IMR-90 (cell line): ENCODE results near the gene ZBTB48. TPM values are rescaled to one million over a fixed set of nuclear protein-coding genes. Genes with fewer than 3 reads are reported as not detected.
A peak's percentile ranks its signal among the peaks of the same experiment; 100 is the strongest.

Experiments
- ATAC-seq: fragments of 200-7000 bp; cut with Tn5 transposase; 2 replicates; pipeline ENCODE4 v1.9.1; 2020; ENCODE audit warnings: low read depth, mild to moderate bottlenecking, moderate library complexity
- BruUV-seq: library from RNA; stranded (reverse); fragments of 400-500 nt; replicated peaks from 2 replicates; lab custom pipeline; 2021; lab: Mats Ljungman, UMichigan
- CTCF ChIA-PET: fragments of 300-600 bp; formaldehyde crosslinking; extraction: SDS; loops from one replicate; lab custom pipeline; 2021; ENCODE audit warnings: antibody characterized with exemption; lab: Yijun Ruan, JAX
- POLR2A ChIA-PET: fragments of 300-600 bp; sonication (Branson Sonifier 250); formaldehyde crosslinking; loops from one replicate; lab custom pipeline; 2022; ENCODE audit warnings: antibody characterized with exemption; ENCODE audit not compliant: unreplicated experiment; lab: Charles Lee
- DNase-seq: peaks from one replicate; pipeline ENCODE4 v3.0.0; 2013
- H2AFZ ChIP-seq: replicated peaks from 2 replicates; pipeline ENCODE3; 2013; ENCODE audit warnings: low read length, mild to moderate bottlenecking; ENCODE audit not compliant: poor library complexity
- H2AK5ac ChIP-seq: 2 replicates; pipeline ENCODE4 v1.6.1; 2013; ENCODE audit warnings: low read depth, low read length, inconsistent platforms
- H2AK9ac ChIP-seq: replicated peaks from 2 replicates; pipeline ENCODE3; 2013; ENCODE audit warnings: mild to moderate bottlenecking, low read depth, low read length, moderate library complexity; ENCODE audit not compliant: poor library complexity
- H2BK120ac ChIP-seq: 2 replicates; pipeline ENCODE4 v1.6.1; 2013; ENCODE audit warnings: low read depth, low read length, inconsistent platforms
- H2BK15ac ChIP-seq: 3 replicates; pipeline ENCODE4 v1.6.1; 2013; ENCODE audit warnings: low read depth, low read length, inconsistent platforms
- H2BK20ac ChIP-seq: 2 replicates; pipeline ENCODE4 v1.6.1; 2013; ENCODE audit warnings: low read depth, mild to moderate bottlenecking, inconsistent platforms, low read length, moderate library complexity
- H2BK5ac ChIP-seq: 2 replicates; pipeline ENCODE4 v1.6.1; 2013; ENCODE audit warnings: mild to moderate bottlenecking, low read depth, low read length, inconsistent platforms; ENCODE audit not compliant: poor library complexity, severe bottlenecking
- H3K14ac ChIP-seq: replicated peaks from 2 replicates; pipeline ENCODE4 v1.6.1; 2013; ENCODE audit warnings: low read depth, low read length, inconsistent platforms
- H3K18ac ChIP-seq: 2 replicates; pipeline ENCODE4 v1.6.1; 2013; ENCODE audit warnings: low read depth, low read length, control low read depth
- H3K23ac ChIP-seq: 2 replicates; pipeline ENCODE4 v1.6.1; 2013; ENCODE audit warnings: low read depth, low read length, inconsistent platforms
- H3K27ac ChIP-seq: 2 replicates; pipeline ENCODE4 v1.5.1; 2013; ENCODE audit warnings: mild to moderate bottlenecking, control low read depth, low read length; ENCODE audit not compliant: insufficient read depth
- H3K27me3 ChIP-seq: 2 replicates; pipeline ENCODE4 v1.6.1; 2013; ENCODE audit warnings: low read length; ENCODE audit not compliant: control insufficient read depth, insufficient read depth
- H3K36me3 ChIP-seq: 2 replicates; pipeline ENCODE4 v1.6.1; 2013; ENCODE audit warnings: low read length, mixed read lengths; ENCODE audit not compliant: control insufficient read depth, insufficient read depth
- H3K4ac ChIP-seq: 2 replicates; pipeline ENCODE4 v1.6.1; 2013; ENCODE audit warnings: low read depth, low read length, inconsistent platforms
- H3K4me1 ChIP-seq: 2 replicates; pipeline ENCODE4 v1.6.1; 2013; ENCODE audit warnings: low read length, mixed read lengths; ENCODE audit not compliant: control insufficient read depth, insufficient read depth
- H3K4me2 ChIP-seq: 2 replicates; pipeline ENCODE4 v1.6.1; 2013; ENCODE audit warnings: low read depth, mild to moderate bottlenecking, control low read depth, low read length, moderate library complexity
- H3K4me3 ChIP-seq: 2 replicates; pipeline ENCODE4 v1.5.1; 2013; ENCODE audit warnings: low read depth, mild to moderate bottlenecking, control low read depth, low read length, moderate library complexity; ENCODE audit not compliant: insufficient read depth
- H3K56ac ChIP-seq: 2 replicates; pipeline ENCODE4 v1.6.1; 2013; ENCODE audit warnings: low read length, inconsistent platforms; ENCODE audit not compliant: insufficient read depth; ENCODE audit errors: extremely low read depth
- H3K79me1 ChIP-seq, 2 experiments: 2 replicates each; pipeline ENCODE4 v1.6.1; 2013; ENCODE audit warnings: low read length in 2 of 2, inconsistent platforms in 1 of 2, low read depth in 1 of 2
- H3K9ac ChIP-seq: 2 replicates; pipeline ENCODE4 v1.6.1; 2013; ENCODE audit warnings: low read depth, low read length, control low read depth
- H3K9me1 ChIP-seq: 2 replicates; pipeline ENCODE4 v1.6.1; 2013; ENCODE audit warnings: low read length, inconsistent platforms; ENCODE audit not compliant: insufficient read depth
- H3K9me3 ChIP-seq: 2 replicates; pipeline ENCODE4 v1.6.1; 2013; ENCODE audit warnings: low read length; ENCODE audit not compliant: control insufficient read depth, insufficient read depth
- H4K20me1 ChIP-seq: 2 replicates; pipeline ENCODE4 v1.6.1; 2013; ENCODE audit warnings: low read length, inconsistent platforms; ENCODE audit not compliant: insufficient read depth
- H4K5ac ChIP-seq: 2 replicates; pipeline ENCODE4 v1.6.1; 2013; ENCODE audit warnings: mild to moderate bottlenecking, low read depth, low read length, control low read depth
- H4K8ac ChIP-seq, 2 experiments: 2 replicates each; pipeline ENCODE4 v1.6.1; 2013; ENCODE audit warnings: low read depth in 2 of 2, low read length in 2 of 2, control low read depth in 1 of 2, inconsistent platforms in 1 of 2
- H4K91ac ChIP-seq: 2 replicates; pipeline ENCODE4 v1.6.1; 2013; ENCODE audit warnings: low read depth, low read length, inconsistent platforms; ENCODE audit not compliant: insufficient read depth
- FOS ChIP-seq: fragments of 150-350 bp; IDR thresholded peaks from 2 replicates; pipeline ENCODE4 v1.6.1; 2016; ENCODE audit warnings: low read depth, low read length
- MAFK ChIP-seq: IDR thresholded peaks from 2 replicates; pipeline ENCODE4 v1.6.1; 2012; ENCODE audit warnings: low read depth, low read length, improper control_type of control experiment
- MXI1 ChIP-seq: IDR thresholded peaks from 2 replicates; pipeline ENCODE4 v1.6.1; 2012; ENCODE audit warnings: low read depth, mild to moderate bottlenecking, low read length, moderate library complexity, borderline replicate concordance
- POLR2A ChIP-seq: IDR thresholded peaks from 2 replicates; pipeline ENCODE4 v1.6.1; 2012; ENCODE audit warnings: mild to moderate bottlenecking, low read depth, low read length
- SMC3 ChIP-seq: fragments of 150-350 bp; IDR thresholded peaks from 2 replicates; pipeline ENCODE4 v1.6.1; 2016; ENCODE audit warnings: low read depth, mild to moderate bottlenecking, antibody characterized with exemption, low read length, moderate library complexity
- WGBS, 2 experiments: methylation state at CpG; one replicate each; pipeline versions ENCODE4 v1.1.5 to v1.1.7; 2013; ENCODE audit warnings: missing lambda C conversion rate in 2 of 2; ENCODE audit not compliant: insufficient read length in 1 of 2; ENCODE audit errors: extremely low coverage in 2 of 2; 5-methylcytosine and 5-hydroxymethylcytosine counted together
- dilution Hi-C: fragments of 300-500 bp; cut with HindIII; formaldehyde crosslinking; loops from one replicate; pipeline ENCODE4 v1.14.3; 2018; ENCODE audit warnings: low sequenced_read_pairs; ENCODE audit not compliant: unreplicated experiment
- in situ Hi-C: fragments of 300-500 bp; cut with MboI; formaldehyde crosslinking; loops from 3 replicates; pipeline ENCODE4 v1.14.3; 2019; ENCODE audit warnings: low sequenced_read_pairs, inconsistent platforms, mixed read lengths
- intact Hi-C: fragments of 100-400 bp; cut with micrococcal nuclease; formaldehyde crosslinking; loops from 2 replicates; pipeline ENCODE4 v1.10.0; 2022
- polyA plus RNA-seq, 3 experiments: library from polyadenylated mRNA; depleted of rRNA; stranded (reverse); fragments of >200 nt; gene quantifications; 2 replicates each; pipeline ENCODE4 v1.2.3, GENCODE V29; 2012; ENCODE audit warnings: low replicate concordance in 1 of 3
- total RNA-seq: library from RNA; depleted of rRNA; stranded (reverse); fragments of >200 nt; gene quantifications from 2 replicates; pipeline ENCODE4 v1.2.3, GENCODE V29; 2012

The ZBTB48 gene
- total and polyA plus RNA-seq, 2 of the 4 experiments (the other 2 are of a cell fraction) = 9.3 to 17.5 TPM

- 39% methylated on average over 15 of the region's 19 CpGs; no CpG with 5 or more reads in 1 of the 2 experiments for WGBS, 2 experiments
- no peak; the same call in 1 of the 2 replicates for ATAC-seq
- Histone ChIP-seq H2AK5ac (no peak overlapping the region), H4K91ac (no peak overlapping the region), H3K4me2 (peak overlapping the region; percentile 99), H3K18ac (no peak overlapping the region), H3K23ac (peak overlapping the region; percentile 75), H4K20me1 (peaks cover 15% of the 10 kb centered on the region), H3K9me3 (no peaks in the 10 kb centered on the region), H2BK20ac (no peak overlapping the region), H3K4ac (no peak overlapping the region), H3K4me1 (peaks cover 11% of the 10 kb centered on the region), H3K36me3 (0 out of 2 replicates have a peak, but pooled peaks cover 3% of the 10 kb centered on the region), H4K8ac (peak overlapping the region in 1 of 2 experiments; percentile 74; a peak in 1 of 4 replicates), H2BK5ac (no peak overlapping the region), H2AK9ac (peak overlapping the region; percentile 94), H3K4me3 (peak overlapping the region; percentile 71), H2AFZ (peak overlapping the region; percentile 89), H2BK15ac (no peak overlapping the region), H3K9me1 (peaks cover 17% of the 10 kb centered on the region), H3K14ac (0 out of 2 replicates have a peak overlapping the region, but pooled peaks have one; percentile 59), H3K27ac (peak overlapping the region; percentile 60; the same call in 1 of the 2 replicates), H3K56ac (no peak overlapping the region), H3K79me1 (peaks cover 15 to 41% of the 10 kb centered on the region in 2 experiments), H3K9ac (peak overlapping the region; percentile 56), H3K27me3 (no peaks in the 10 kb centered on the region), H2BK120ac (no peak overlapping the region), H4K5ac (no peak overlapping the region; the same call in 1 of the 2 replicates)
- no TSS peak for BruUV-seq
- DNase-seq = no peak
- intact Hi-C loops (no loop called here), in situ Hi-C loops (no loop called here), dilution Hi-C loops (no loop called here)
- TF ChIP-seq MXI1 = no peak
- no peak for TF ChIP-seq FOS
- no peak for TF ChIP-seq MAFK
- no peak for TF ChIP-seq SMC3
- no peak for TF ChIP-seq POLR2A
- POLR2A ChIA-PET = no interaction called here
- CTCF ChIA-PET = interaction anchor here (0.5 kb wide), 1 partner anchor 9 kb away, joined by 3 read pairs; no protein-coding TSS in a partner anchor
Observed at GRCh38 chr1:6580593-6581409, 1.0 kb downstream of the ZBTB48 start.
